ES-I3 (cell line): ENCODE data around the gene PARD3.
"Not testable (repeated sequence)": the region's sequence is repeated elsewhere in the genome, so short reads cannot be mapped to it uniquely, and the experiment has no call there.

Source experiments
- H3K36me3 ChIP-seq: 2 replicates; pipeline ENCODE4 v1.6.1; 2013; ENCODE audit warnings: mild to moderate bottlenecking, low read length, control low read depth, moderate library complexity; ENCODE audit not compliant: insufficient read depth
- H3K4me1 ChIP-seq: 2 replicates; pipeline ENCODE4 v1.6.1; 2013; ENCODE audit warnings: mild to moderate bottlenecking, control low read depth, low read length; ENCODE audit not compliant: insufficient read depth
- H3K9ac ChIP-seq: 2 replicates; pipeline ENCODE4 v1.6.1; 2013; ENCODE audit warnings: low read depth, mild to moderate bottlenecking, low read length, moderate library complexity
- H3K9me3 ChIP-seq: 2 replicates; pipeline ENCODE4 v1.6.1; 2013; ENCODE audit warnings: mild to moderate bottlenecking, low read length, moderate library complexity; ENCODE audit not compliant: control insufficient read depth, insufficient read depth

Gene PARD3

DNA sequence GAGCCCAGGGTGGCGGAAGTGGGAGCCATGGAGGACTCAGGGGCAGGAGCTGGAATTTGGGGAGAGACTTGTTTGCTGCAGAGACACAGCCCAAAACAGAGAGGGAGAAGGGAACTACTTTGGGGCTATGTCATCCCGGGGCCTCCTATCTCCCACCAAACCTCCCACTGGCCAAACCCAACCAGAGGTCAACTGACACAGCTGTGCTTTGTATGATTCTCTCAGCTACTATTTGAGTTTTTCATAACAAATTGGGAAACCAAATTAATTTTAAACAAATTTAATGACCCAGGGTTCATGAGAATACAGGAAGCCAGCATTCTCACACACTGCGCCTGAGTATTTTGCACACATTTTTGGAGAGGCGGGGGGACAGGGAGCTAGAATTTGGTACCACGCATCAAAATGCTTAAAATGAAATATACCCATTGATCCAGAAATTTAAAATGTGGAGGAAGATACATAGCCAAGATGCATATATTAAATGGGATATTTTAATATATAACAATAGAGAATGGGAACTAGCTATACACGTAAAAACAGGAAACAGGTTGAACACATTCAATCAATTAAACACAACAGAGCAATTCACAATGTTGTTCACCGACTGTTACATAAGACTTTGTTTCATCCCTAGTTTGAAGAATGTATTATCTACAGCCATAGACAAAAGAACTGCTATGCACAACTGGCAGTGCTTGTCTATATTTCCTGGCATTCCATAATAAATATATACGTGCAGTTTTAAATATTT lies 105.3 kb downstream of the PARD3 start:
- H3K4me1 ChIP-seq: peaks cover 10% of the 10 kb centered on the region
- no peaks in the 10 kb centered on the region for H3K36me3 ChIP-seq
- H3K9ac ChIP-seq: no peak overlapping the region
- no peaks in the 10 kb centered on the region for H3K9me3 ChIP-seq

GRCh38 chr10:34707656-34708055 lies 107.4 kb downstream of the PARD3 start:
- Histone ChIP-seq H3K9ac (no peak overlapping the region), H3K9me3 (no peaks in the 10 kb centered on the region), H3K36me3 (no peaks in the 10 kb centered on the region), H3K4me1 (peaks cover 7% of the 10 kb centered on the region)

DNA sequence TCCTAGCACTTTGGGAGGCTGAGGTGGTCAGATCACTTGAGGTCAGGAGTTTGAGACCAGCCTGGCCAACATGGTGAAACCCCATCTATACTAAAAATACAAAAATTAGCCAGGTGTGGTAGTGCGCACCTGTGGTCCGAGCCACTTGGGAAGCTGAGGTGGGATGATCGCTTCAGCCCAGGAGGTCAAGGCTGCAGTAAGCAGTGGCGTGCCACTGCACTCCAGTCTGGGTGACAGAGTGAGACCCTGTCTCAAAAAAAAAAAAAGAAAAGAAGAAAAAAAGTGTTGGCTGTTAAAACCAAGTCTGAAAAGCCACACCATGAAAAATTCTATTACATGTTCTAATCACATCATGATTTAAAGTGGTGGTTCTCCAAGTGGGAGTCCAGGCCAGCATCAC lies 108.1 kb downstream of the PARD3 start:
- H3K9ac ChIP-seq, H3K9me3 ChIP-seq, H3K36me3 ChIP-seq: not testable (repeated sequence)
- H3K4me1 ChIP-seq: peaks cover 10% of the 10 kb centered on the region

DNA sequence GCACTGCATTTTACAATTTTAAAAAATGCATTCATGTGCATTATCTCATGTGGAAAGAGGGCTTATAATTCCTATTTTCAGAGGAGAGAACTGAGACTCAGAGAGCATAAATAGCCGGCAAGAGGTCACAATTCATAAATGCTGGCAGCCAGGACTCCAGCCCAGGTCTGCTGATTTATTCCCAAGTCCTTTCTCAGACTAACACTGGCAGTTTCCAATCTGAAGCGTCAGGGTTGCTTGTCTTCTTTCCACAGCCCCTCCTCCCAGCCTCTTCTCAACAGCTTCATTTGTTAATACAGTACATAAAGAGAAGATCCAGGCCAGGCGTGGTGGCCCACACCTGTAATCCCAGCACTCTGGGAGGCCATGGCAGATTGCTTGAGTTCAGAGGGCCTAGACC lies 108.9 kb downstream of the PARD3 start:
- no peaks in the 10 kb centered on the region for H3K9me3 ChIP-seq
- H3K4me1 ChIP-seq: peaks cover 7% of the 10 kb centered on the region; the same call in 1 of the 2 replicates
- no peaks in the 10 kb centered on the region for H3K36me3 ChIP-seq
- H3K9ac ChIP-seq: no peak overlapping the region

- Histone ChIP-seq H3K4me1 (peaks cover 7% of the 10 kb centered on the region; the same call in 1 of the 2 replicates), H3K9me3 (no peaks in the 10 kb centered on the region), H3K36me3 (no peaks in the 10 kb centered on the region), H3K9ac (no peak overlapping the region)
Observed at GRCh38 chr10:34705563-34705962, 109.5 kb downstream of the PARD3 start.

DNA sequence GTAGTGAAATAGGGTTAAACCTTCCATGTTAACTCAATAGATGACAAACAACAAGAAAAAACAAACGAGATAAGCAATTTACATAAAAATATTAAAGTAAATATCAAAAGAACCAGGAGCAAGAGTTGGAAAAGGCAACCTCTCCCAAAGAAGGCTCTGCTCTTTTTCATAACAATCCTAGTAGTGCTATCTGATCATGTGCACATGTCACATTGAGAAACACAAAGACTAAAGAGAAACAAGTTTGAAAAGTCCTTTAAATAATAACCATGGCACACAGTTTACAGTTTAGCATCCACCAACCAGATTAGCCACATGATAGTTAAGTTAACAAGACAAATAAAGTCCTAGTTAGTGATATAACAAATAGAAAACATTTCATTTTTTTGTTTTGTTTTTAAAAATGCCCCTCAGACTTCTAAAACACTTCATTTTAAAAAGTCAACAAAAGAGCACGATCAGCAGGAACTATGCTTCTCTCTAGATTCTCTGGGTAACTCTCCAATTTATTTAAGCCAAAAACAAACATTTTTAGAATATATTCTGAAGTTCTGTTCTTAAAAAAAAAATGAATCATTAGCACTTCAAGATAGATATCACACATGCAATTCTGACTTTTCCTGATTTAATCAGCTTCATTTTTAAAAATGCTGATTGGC lies 110.4 kb downstream of the PARD3 start:
- no peaks in the 10 kb centered on the region for H3K36me3 ChIP-seq
- H3K9ac ChIP-seq: no peak overlapping the region
- H3K9me3 ChIP-seq: no peaks in the 10 kb centered on the region
- H3K4me1 ChIP-seq: peaks cover 7% of the 10 kb centered on the region; the same call in 1 of the 2 replicates

DNA sequence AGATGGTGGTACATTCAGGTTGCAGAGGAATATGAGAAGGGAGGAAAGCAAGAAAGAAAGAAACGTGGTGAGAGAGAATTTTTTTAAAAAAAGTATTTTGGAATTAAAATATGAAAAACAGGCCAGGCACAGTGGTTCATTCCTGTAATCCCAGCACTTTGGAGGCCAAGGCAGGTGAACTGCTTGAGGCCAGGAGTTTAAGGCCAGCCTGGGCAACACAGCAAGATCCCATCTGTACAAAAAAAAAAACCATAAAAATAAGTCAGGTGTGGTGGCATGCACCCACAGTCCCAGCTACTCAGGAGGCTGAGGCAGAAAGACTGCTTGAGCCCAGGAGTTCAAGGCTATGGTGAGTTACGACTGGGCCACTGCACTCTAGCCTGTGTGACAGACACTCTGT lies 112.1 kb downstream of the PARD3 start:
- peaks cover 7% of the 10 kb centered on the region; the same call in 1 of the 2 replicates for H3K4me1 ChIP-seq
- no peaks in the 10 kb centered on the region for H3K9me3 ChIP-seq
- no peaks in the 10 kb centered on the region for H3K36me3 ChIP-seq
- no peak overlapping the region for H3K9ac ChIP-seq

- Histone ChIP-seq H3K9me3 (no peaks in the 10 kb centered on the region), H3K9ac (no peak overlapping the region), H3K4me1 (peaks cover 7% of the 10 kb centered on the region; the same call in 1 of the 2 replicates), H3K36me3 (no peaks in the 10 kb centered on the region)
Observed at GRCh38 chr10:34702093-34702937, 112.8 kb downstream of the PARD3 start.

DNA sequence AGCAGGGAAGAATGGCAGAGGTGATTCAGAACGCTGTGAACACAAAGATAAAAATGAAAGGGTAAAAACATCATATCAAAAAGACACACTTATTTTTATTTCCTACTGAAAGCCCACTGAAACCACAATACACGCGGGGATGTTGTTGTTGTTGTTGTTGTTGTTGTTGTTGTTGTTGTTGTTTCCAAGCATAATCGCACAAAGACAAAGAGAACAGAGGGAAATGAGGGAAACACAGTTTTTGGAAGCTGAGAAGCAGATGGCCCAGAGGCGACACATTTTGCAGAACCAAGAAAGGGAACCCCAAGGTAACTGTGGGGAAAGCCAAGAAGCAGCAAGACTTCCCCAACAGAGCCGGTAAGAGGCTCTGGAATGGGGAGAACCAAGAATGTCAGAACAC lies 113.9 kb downstream of the PARD3 start:
- H3K4me1 ChIP-seq: peaks cover 7% of the 10 kb centered on the region; the same call in 1 of the 2 replicates
- H3K9ac ChIP-seq: no peak overlapping the region
- H3K9me3 ChIP-seq: no peaks in the 10 kb centered on the region
- H3K36me3 ChIP-seq: no peaks in the 10 kb centered on the region

GRCh38 chr10:34700752-34701151 lies 114.3 kb downstream of the PARD3 start:
- not testable (repeated sequence) for H3K36me3 ChIP-seq, H3K9me3 ChIP-seq, H3K4me1 ChIP-seq, H3K9ac ChIP-seq

GRCh38 chr10:34699904-34700517 lies 115.1 kb downstream of the PARD3 start:
- H3K9ac ChIP-seq: no peak overlapping the region
- no peaks in the 10 kb centered on the region for H3K9me3 ChIP-seq
- peaks cover 7% of the 10 kb centered on the region; the same call in 1 of the 2 replicates for H3K4me1 ChIP-seq
- H3K36me3 ChIP-seq: no peaks in the 10 kb centered on the region

DNA sequence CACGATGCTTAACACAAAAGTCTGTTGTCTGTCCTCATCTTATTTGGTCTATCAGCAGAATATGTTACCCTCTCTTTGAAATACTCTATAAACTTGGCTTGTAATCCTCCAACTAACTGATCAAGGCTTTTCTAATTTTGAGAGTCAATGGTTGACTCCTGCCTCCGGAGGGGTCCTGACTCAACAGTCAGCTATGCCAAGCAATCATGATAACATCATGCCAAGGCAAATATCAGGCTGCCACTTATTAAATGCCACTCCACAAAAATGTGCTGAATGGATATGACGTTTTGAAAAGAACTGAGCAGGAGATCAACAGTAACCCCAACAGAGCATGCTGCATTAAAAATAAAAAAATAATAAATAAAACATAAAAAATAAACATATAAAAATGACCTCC lies 116.1 kb downstream of the PARD3 start:
- Histone ChIP-seq H3K9ac (no peak overlapping the region), H3K9me3 (no peaks in the 10 kb centered on the region), H3K36me3 (no peaks in the 10 kb centered on the region), H3K4me1 (peaks cover 7% of the 10 kb centered on the region; the same call in 1 of the 2 replicates)

- Histone ChIP-seq H3K4me1 (peaks cover 7% of the 10 kb centered on the region; the same call in 1 of the 2 replicates), H3K9ac (no peak overlapping the region), H3K9me3 (no peaks in the 10 kb centered on the region), H3K36me3 (no peaks in the 10 kb centered on the region)
Observed at GRCh38 chr10:34698248-34698831, 116.8 kb downstream of the PARD3 start.
